NCI-H1092 (cell line): ENCODE results near the gene FOXF1.

Experiments
- DNase-seq: peaks from one replicate; lab custom pipeline; 2025; lab: John Stamatoyannopoulos, UW

FOXF1 gene

DNA sequence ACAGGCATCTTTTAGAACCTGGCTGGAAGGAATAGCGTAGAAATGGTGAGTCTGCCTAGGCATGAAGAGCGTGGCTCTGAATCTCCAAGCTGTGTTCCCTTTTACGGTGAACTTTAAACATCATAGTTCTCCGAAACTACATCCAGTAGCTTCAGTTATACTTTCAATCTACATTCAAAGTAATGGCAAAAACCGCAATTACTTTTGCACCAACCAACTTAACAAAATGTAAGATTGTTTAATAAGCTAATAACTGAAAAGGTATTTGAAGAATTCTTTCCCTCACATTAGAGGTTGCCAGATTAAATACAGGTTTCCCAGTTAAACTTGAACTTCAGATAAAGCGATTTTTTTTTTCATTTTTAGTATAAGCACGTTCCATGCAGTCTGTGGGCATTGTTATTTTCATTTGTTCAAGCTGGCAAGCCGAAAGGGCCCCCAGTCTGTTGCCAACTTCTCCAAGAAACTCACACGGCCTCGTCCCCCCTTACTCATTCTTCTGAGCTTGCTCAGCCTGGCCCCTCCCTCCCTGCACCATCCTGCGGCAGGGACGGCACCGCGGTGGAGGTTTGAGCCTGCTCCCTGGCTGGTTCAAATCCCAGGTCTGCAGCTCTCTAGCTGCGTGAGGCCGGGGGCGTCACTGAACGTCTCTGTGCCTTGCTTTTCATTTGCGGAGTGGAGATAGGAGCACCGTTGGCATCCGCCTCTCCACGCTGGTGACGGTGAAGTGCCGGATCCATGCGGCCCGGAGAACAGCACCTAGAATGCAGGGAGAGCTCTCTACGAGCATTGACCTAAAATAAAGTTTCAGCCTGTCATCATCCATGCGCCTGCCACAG, 48.2 kb downstream of the FOXF1 start:
- DNase-seq = no peak

- no peak for DNase-seq
These were observed 49.5 kb downstream of the FOXF1 start for GRCh38 chr16:86559802-86560305.

DNA sequence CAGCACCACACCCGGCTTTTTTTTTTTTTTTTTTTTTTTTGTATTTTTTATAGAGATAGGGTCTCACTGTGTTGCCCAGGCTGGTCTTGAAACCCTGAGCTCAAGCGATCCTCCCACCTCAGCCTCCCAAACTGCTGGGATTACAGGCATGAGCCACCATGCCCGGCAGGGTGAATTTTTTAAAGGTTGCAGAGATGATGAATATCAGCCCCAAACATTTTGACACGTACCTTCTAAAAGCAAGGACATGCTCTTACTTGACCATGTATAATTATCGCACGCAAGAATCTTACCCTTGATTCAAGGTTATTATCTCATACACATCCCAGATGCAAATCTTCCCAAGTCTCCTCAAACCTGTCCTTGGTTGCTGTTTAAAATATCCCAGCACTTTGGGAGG, 52.0 kb downstream of the FOXF1 start:
- no peak for DNase-seq

- DNase-seq = peak; percentile 84
These were observed 53.4 kb downstream of the FOXF1 start for GRCh38 chr16:86563469-86564345.
